ENCODE results near the gene SLFN12L.
A peak's percentile ranks its signal among the peaks of the same experiment; 100 is the strongest.

Gene SLFN12L

GRCh38 chr17:35537601-35538141 is at the start of gene SLFN12L:
SLFN12L (minus strand) TSS chr17:35537678; CDS start chr17:35522364, 15,314 bp downstream.
- H3K4me3 ChIP-seq (ENCODE audit: control insufficient read depth, low read depth, low read length), result no peak within 1 kb of the TSS
- no peak for DNase-seq (ENCODE audit: low read depth)
- no peak for TF ChIP-seq CTCF (conservative IDR thresholded peaks at IDR 0.05; ENCODE audit: control insufficient read depth, insufficient read depth, low read depth, low read length)

- no peak for DNase-seq (ENCODE audit: low read depth)
- no peak for TF ChIP-seq CTCF (conservative IDR thresholded peaks at IDR 0.05; ENCODE audit: control insufficient read depth, insufficient read depth, low read depth, low read length)
- H3K4me3 ChIP-seq (ENCODE audit: control insufficient read depth, low read depth, low read length), result peak overlapping the region; percentile 69
Observed at GRCh38 chr17:35586569-35587073, 49.1 kb upstream of the SLFN12L start.

- no peak for DNase-seq (ENCODE audit: low read depth)
- TF ChIP-seq CTCF (conservative IDR thresholded peaks at IDR 0.05; ENCODE audit: control insufficient read depth, insufficient read depth, low read depth, low read length), result no peak
- no peak overlapping the region for H3K4me3 ChIP-seq (ENCODE audit: control insufficient read depth, low read depth, low read length)
Observed at GRCh38 chr17:35584061-35584460, 46.6 kb upstream of the SLFN12L start.

GRCh38 chr17:35578929-35579432 is 41.5 kb upstream of the SLFN12L start:
- peak overlapping the region; percentile 91 for H3K4me3 ChIP-seq (ENCODE audit: control insufficient read depth, low read depth, low read length)
- TF ChIP-seq CTCF (conservative IDR thresholded peaks at IDR 0.05; ENCODE audit: control insufficient read depth, insufficient read depth, low read depth, low read length), result no peak
- no peak for DNase-seq (ENCODE audit: low read depth)

- peak; percentile 85 for DNase-seq (ENCODE audit: low read depth)
- TF ChIP-seq CTCF (conservative IDR thresholded peaks at IDR 0.05; ENCODE audit: control insufficient read depth, insufficient read depth, low read depth, low read length), result no peak
- peak within 1 kb of the TSS; percentile 91 for H3K4me3 ChIP-seq (ENCODE audit: control insufficient read depth, low read depth, low read length)
Observed at GRCh38 chr17:35578197-35578928, 40.9 kb upstream of the SLFN12L start, which contains the start of gene PEX12. PEX12 (minus strand) TSS chr17:35578571; CDS start chr17:35578021, 550 bp downstream.

GRCh38 chr17:35577830-35578196 is 40.3 kb upstream of the SLFN12L start:
- H3K4me3 ChIP-seq (ENCODE audit: control insufficient read depth, low read depth, low read length), result peak overlapping the region; percentile 91
- DNase-seq (ENCODE audit: low read depth), result peak; percentile 18
- no peak for TF ChIP-seq CTCF (conservative IDR thresholded peaks at IDR 0.05; ENCODE audit: control insufficient read depth, insufficient read depth, low read depth, low read length)
